DOHH2 (cell line): ENCODE results near the gene WBP2.

ENCODE experiments used
- H3F3A ChIP-seq: fragments of 200-600 bp; sonication (generic), shearing (Covaris generic); 2 replicates; pipeline ENCODE4 v1.6.0; 2016; ENCODE audit warnings: antibody characterized with exemption, mild to moderate bottlenecking; ENCODE audit not compliant: control insufficient read depth, insufficient read depth
- H3K27ac ChIP-seq: fragments of 200-600 bp; sonication (generic); 2 replicates; pipeline ENCODE4 v1.5.1; 2014; ENCODE audit warnings: low read depth, mild to moderate bottlenecking, low read length, moderate library complexity
- H3K27me3 ChIP-seq: fragments of 200-600 bp; sonication (generic); 2 replicates; pipeline ENCODE4 v1.6.1; 2014; ENCODE audit warnings: mild to moderate bottlenecking, low read length, mixed read lengths; ENCODE audit not compliant: control insufficient read depth
- H3K36me3 ChIP-seq: fragments of 200-600 bp; sonication (generic); 2 replicates; pipeline ENCODE4 v1.6.1; 2014; ENCODE audit warnings: mild to moderate bottlenecking, low read length, moderate library complexity, mixed read lengths; ENCODE audit not compliant: control insufficient read depth
- H3K4me1 ChIP-seq: fragments of 200-600 bp; sonication (generic); 2 replicates; pipeline ENCODE4 v1.6.1; 2014; ENCODE audit warnings: mild to moderate bottlenecking, low read length, mixed read lengths; ENCODE audit not compliant: control insufficient read depth
- H3K4me2 ChIP-seq: fragments of 200-600 bp; sonication (generic); 2 replicates; pipeline ENCODE4 v1.6.0; 2014; ENCODE audit warnings: mild to moderate bottlenecking, low read length, moderate library complexity
- H3K4me3 ChIP-seq: fragments of 200-600 bp; sonication (generic); 2 replicates; pipeline ENCODE4 v1.5.1; 2014; ENCODE audit warnings: mild to moderate bottlenecking, low read length, mixed read lengths
- H3K79me2 ChIP-seq: fragments of 200-600 bp; sonication (generic); 2 replicates; pipeline ENCODE4 v1.6.1; 2014; ENCODE audit warnings: mild to moderate bottlenecking, low read length, mixed read lengths; ENCODE audit not compliant: control insufficient read depth
- H3K9me2 ChIP-seq: fragments of 200-600 bp; sonication (generic); replicated peaks from 2 replicates; pipeline ENCODE4 v1.6.1; 2014; ENCODE audit warnings: mild to moderate bottlenecking, low read length, mixed read lengths; ENCODE audit not compliant: control insufficient read depth
- H3K9me3 ChIP-seq: fragments of 200-600 bp; sonication (generic); 2 replicates; pipeline ENCODE4 v1.6.1; 2014; ENCODE audit warnings: antibody characterized with exemption, low read length, mixed read lengths; ENCODE audit not compliant: control insufficient read depth, insufficient read depth
- H4K20me1 ChIP-seq: fragments of 200-600 bp; sonication (generic); 2 replicates; pipeline ENCODE4 v1.6.0; 2014; ENCODE audit warnings: low read depth, mild to moderate bottlenecking, antibody characterized with exemption, low read length, moderate library complexity; ENCODE audit not compliant: control insufficient read depth, insufficient read depth
- CTCF ChIP-seq: fragments of 200-600 bp; sonication (generic); IDR thresholded peaks from one replicate; pipeline ENCODE4 v1.5.1; 2014; ENCODE audit warnings: antibody characterized with exemption, mild to moderate bottlenecking, low read depth, low read length; ENCODE audit not compliant: poor library complexity, severe bottlenecking
- EZH2phosphoT487 ChIP-seq: fragments of 200-600 bp; sonication (generic); IDR thresholded peaks from 2 replicates; pipeline ENCODE4 v1.6.1; 2017; ENCODE audit warnings: borderline replicate concordance, mild to moderate bottlenecking, antibody characterized with exemption, low read length, moderate library complexity, mixed read lengths

The WBP2 gene

GRCh38 chr17:75825149-75825552, 30.0 kb downstream of the WBP2 start:
- no peaks in the 10 kb centered on the region for H3K9me3 ChIP-seq
- no peak overlapping the region for H3K4me2 ChIP-seq
- no peaks in the 10 kb centered on the region for H3K9me2 ChIP-seq
- peaks cover 48% of the 10 kb centered on the region for H3K36me3 ChIP-seq
- no peak for TF ChIP-seq EZH2phosphoT487
- TF ChIP-seq CTCF, result no peak
- no peak overlapping the region for H3K27ac ChIP-seq
- no peaks in the 10 kb centered on the region for H4K20me1 ChIP-seq
- H3K27me3 ChIP-seq, result no peaks in the 10 kb centered on the region
- H3F3A ChIP-seq, result peaks cover 4% of the 10 kb centered on the region
- H3K79me2 ChIP-seq, result no peaks in the 10 kb centered on the region
- peaks cover 24% of the 10 kb centered on the region for H3K4me1 ChIP-seq
- H3K4me3 ChIP-seq, result no peak overlapping the region

GRCh38 chr17:75824666-75825065, 30.5 kb downstream of the WBP2 start:
- Histone ChIP-seq H3K27me3 (no peaks in the 10 kb centered on the region), H3K79me2 (no peaks in the 10 kb centered on the region), H3K4me3 (no peak overlapping the region), H3K36me3 (peaks cover 50% of the 10 kb centered on the region), H3K9me3 (no peaks in the 10 kb centered on the region), H3F3A (peaks cover 4% of the 10 kb centered on the region), H3K4me1 (peaks cover 24% of the 10 kb centered on the region), H3K27ac (no peak overlapping the region), H3K9me2 (no peaks in the 10 kb centered on the region), H4K20me1 (no peaks in the 10 kb centered on the region), H3K4me2 (no peak overlapping the region)
- TF ChIP-seq EZH2phosphoT487 (no peak), CTCF (no peak)

GRCh38 chr17:75824050-75824552, 31.0 kb downstream of the WBP2 start:
- Histone ChIP-seq H3K36me3 (peaks cover 55% of the 10 kb centered on the region), H3K27ac (no peak overlapping the region), H3K79me2 (no peaks in the 10 kb centered on the region), H3K4me2 (no peak overlapping the region), H3K9me3 (no peaks in the 10 kb centered on the region), H4K20me1 (no peaks in the 10 kb centered on the region), H3F3A (peaks cover 4% of the 10 kb centered on the region), H3K4me1 (peaks cover 24% of the 10 kb centered on the region), H3K9me2 (no peaks in the 10 kb centered on the region), H3K27me3 (no peaks in the 10 kb centered on the region), H3K4me3 (no peak overlapping the region)
- TF ChIP-seq EZH2phosphoT487 (no peak), CTCF (no peak)
